ENCODE results near the gene PARD3B. TPM values are rescaled to one million over a fixed set of nuclear protein-coding genes. Genes with fewer than 3 reads are reported as not detected.

Gene PARD3B
- total RNA-seq, 1 experiment from 2014 or later = 2.0 TPM

DNA sequence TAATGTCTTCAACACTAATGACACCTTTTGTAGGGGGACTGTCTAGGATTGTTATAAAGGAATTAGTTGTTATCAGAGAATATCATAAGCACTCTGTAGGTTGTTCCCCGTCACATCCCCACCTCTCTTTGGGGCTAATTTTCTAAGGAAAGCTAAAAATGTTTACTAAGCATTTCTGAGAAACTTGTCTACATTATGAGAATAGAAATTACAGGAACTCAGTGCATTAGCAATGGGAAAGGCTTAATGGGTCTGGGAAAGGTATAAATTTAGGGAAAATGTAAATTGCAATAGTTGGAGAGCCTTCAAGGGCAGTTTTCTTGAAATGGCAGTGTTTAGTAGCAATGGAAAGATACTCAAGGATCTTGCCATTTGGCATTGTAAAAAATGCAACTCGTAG, 879.8 kb downstream of the PARD3B start:
- Histone ChIP-seq H3K27me3 (ENCODE audit: insufficient read depth, low read length) (no peaks in the 10 kb centered on the region), H3K9ac (ENCODE audit: low read length) (no peak overlapping the region), H3K79me2 (ENCODE audit: insufficient read depth, low read length) (no peaks in the 10 kb centered on the region), H3K4me2 (ENCODE audit: low read length) (no peak overlapping the region), H3K4me1 (ENCODE audit: control insufficient read depth in 1 of 2, insufficient read depth in 2 of 2, low read length in 2 of 2) (no peaks in the 10 kb centered on the region), H3K9me2 (ENCODE audit: insufficient read depth) (no peaks in the 10 kb centered on the region), H3K27ac (ENCODE audit: low read depth, low read length) (no peak overlapping the region), H3K4me3 (replicated peaks in 1 of 2; ENCODE audit: low read depth in 1 of 2, low read length in 2 of 2) (no peak overlapping the region), H3K9me3 (ENCODE audit: control insufficient read depth in 1 of 2, insufficient read depth in 1 of 2, low read depth in 1 of 2, low read length in 2 of 2) (no peaks in the 10 kb centered on the region), H2AFZ (ENCODE audit: low read depth, low read length, poor library complexity, severe bottlenecking) (no peak overlapping the region), H4K20me1 (ENCODE audit: insufficient read depth) (no peaks in the 10 kb centered on the region), H3K36me3 (ENCODE audit: control insufficient read depth in 1 of 2, insufficient read depth in 2 of 2, low read length in 2 of 2) (no peaks in the 10 kb centered on the region)
- ATAC-seq (no peak), DNase-seq (ENCODE audit: low read depth, low spot score) (no peak)
- RAD21 ChIA-PET (ENCODE audit: low non-redundant PET in 1 of 2, low total read pairs in 2 of 2, uncharacterized antibody in 2 of 2, unreplicated experiment in 2 of 2) = no interaction called here
- CTCF ChIA-PET = no interaction called here
- intact Hi-C loops (cut with micrococcal nuclease) = no loop called here
- TF ChIP-seq SRF (IDR thresholded peaks at IDR 0.05; ENCODE audit: low read depth) = no peak
- TF ChIP-seq FOSL1 (IDR thresholded peaks at IDR 0.05; ENCODE audit: low read depth) = no peak
- TF ChIP-seq ELF1 (IDR thresholded peaks at IDR 0.05; ENCODE audit: borderline replicate concordance, low read depth) = no peak
- TF ChIP-seq, protein P1, sequence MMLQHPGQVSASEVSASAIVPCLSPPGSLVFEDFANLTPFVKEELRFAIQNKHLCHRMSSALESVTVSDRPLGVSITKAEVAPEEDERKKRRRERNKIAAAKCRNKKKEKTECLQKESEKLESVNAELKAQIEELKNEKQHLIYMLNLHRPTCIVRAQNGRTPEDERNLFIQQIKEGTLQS (IDR thresholded peaks at IDR 0.05) = no peak
- TF ChIP-seq YY1 (IDR thresholded peaks at IDR 0.05; ENCODE audit: extremely low read depth, insufficient replicate concordance, low read depth, low read length) = no peak
- TF ChIP-seq, protein P2, sequence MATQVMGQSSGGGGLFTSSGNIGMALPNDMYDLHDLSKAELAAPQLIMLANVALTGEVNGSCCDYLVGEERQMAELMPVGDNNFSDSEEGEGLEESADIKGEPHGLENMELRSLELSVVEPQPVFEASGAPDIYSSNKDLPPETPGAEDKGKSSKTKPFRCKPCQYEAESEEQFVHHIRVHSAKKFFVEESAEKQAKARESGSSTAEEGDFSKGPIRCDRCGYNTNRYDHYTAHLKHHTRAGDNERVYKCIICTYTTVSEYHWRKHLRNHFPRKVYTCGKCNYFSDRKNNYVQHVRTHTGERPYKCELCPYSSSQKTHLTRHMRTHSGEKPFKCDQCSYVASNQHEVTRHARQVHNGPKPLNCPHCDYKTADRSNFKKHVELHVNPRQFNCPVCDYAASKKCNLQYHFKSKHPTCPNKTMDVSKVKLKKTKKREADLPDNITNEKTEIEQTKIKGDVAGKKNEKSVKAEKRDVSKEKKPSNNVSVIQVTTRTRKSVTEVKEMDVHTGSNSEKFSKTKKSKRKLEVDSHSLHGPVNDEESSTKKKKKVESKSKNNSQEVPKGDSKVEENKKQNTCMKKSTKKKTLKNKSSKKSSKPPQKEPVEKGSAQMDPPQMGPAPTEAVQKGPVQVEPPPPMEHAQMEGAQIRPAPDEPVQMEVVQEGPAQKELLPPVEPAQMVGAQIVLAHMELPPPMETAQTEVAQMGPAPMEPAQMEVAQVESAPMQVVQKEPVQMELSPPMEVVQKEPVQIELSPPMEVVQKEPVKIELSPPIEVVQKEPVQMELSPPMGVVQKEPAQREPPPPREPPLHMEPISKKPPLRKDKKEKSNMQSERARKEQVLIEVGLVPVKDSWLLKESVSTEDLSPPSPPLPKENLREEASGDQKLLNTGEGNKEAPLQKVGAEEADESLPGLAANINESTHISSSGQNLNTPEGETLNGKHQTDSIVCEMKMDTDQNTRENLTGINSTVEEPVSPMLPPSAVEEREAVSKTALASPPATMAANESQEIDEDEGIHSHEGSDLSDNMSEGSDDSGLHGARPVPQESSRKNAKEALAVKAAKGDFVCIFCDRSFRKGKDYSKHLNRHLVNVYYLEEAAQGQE (IDR thresholded peaks at IDR 0.05; ENCODE audit: low read depth) = no peak
- TF ChIP-seq, protein P3, sequence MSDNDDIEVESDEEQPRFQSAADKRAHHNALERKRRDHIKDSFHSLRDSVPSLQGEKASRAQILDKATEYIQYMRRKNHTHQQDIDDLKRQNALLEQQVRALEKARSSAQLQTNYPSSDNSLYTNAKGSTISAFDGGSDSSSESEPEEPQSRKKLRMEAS (IDR thresholded peaks at IDR 0.05) = no peak
- TF ChIP-seq POLR2AphosphoS5 (IDR thresholded peaks at IDR 0.05; ENCODE audit: low read depth, low read length) = no peak
- no peak for TF ChIP-seq SP1 (IDR thresholded peaks at IDR 0.05; ENCODE audit: low read depth)
- TF ChIP-seq, protein P4, sequence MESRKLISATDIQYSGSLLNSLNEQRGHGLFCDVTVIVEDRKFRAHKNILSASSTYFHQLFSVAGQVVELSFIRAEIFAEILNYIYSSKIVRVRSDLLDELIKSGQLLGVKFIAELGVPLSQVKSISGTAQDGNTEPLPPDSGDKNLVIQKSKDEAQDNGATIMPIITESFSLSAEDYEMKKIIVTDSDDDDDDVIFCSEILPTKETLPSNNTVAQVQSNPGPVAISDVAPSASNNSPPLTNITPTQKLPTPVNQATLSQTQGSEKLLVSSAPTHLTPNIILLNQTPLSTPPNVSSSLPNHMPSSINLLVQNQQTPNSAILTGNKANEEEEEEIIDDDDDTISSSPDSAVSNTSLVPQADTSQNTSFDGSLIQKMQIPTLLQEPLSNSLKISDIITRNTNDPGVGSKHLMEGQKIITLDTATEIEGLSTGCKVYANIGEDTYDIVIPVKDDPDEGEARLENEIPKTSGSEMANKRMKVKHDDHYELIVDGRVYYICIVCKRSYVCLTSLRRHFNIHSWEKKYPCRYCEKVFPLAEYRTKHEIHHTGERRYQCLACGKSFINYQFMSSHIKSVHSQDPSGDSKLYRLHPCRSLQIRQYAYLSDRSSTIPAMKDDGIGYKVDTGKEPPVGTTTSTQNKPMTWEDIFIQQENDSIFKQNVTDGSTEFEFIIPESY (IDR thresholded peaks at IDR 0.05; ENCODE audit: extremely low read depth, insufficient replicate concordance, low read length) = no peak
- no peak for TF ChIP-seq EZH2 (IDR thresholded peaks at IDR 0.05)
- TF ChIP-seq EGR1 (IDR thresholded peaks at IDR 0.05; ENCODE audit: low read depth) = no peak
- no peak for TF ChIP-seq ZFX (IDR thresholded peaks at IDR 0.05)
- TF ChIP-seq POLR2A (IDR thresholded peaks at IDR 0.05; ENCODE audit: borderline replicate concordance, extremely low read depth, insufficient read depth, insufficient read length) = no peak
- POLR2A ChIA-PET = no interaction called here
- BruUV-seq (replicated peaks) = no TSS peak
